Fibroblast of lung (primary cell): ENCODE results near the gene MICOS13. TPM values are rescaled to one million over a fixed set of nuclear protein-coding genes. Genes with fewer than 3 reads are reported as not detected.
"Not testable (repeated sequence)": the region's sequence is repeated elsewhere in the genome, so short reads cannot be mapped to it uniquely, and the experiment has no call there.

Experiments
- DNase-seq, 2 donors: peaks; one replicate each; pipeline versions ENCODE4 v3.0.0 to v3.0.0-alpha.2; 2010; ENCODE audit warnings: low read depth in 2 of 2
- H2AFZ ChIP-seq: 2 replicates; pipeline ENCODE4 v1.5.1; 2012; ENCODE audit warnings: low read length, control low read depth, inconsistent platforms
- H3K27ac ChIP-seq: 2 replicates; pipeline ENCODE4 v1.5.1; 2011; ENCODE audit warnings: low read length, control low read depth; ENCODE audit not compliant: insufficient read depth
- H3K27me3 ChIP-seq: 2 replicates; pipeline ENCODE4 v1.5.1; 2011; ENCODE audit warnings: mild to moderate bottlenecking, low read length; ENCODE audit not compliant: control insufficient read depth, insufficient read depth
- H3K36me3 ChIP-seq: 2 replicates; pipeline ENCODE4 v1.5.1; 2011; ENCODE audit warnings: low read length; ENCODE audit not compliant: control insufficient read depth, insufficient read depth
- H3K4me1 ChIP-seq: 2 replicates; pipeline ENCODE4 v1.5.1; 2011; ENCODE audit warnings: low read length; ENCODE audit not compliant: control insufficient read depth, insufficient read depth; ENCODE audit errors: extremely low read depth
- H3K4me2 ChIP-seq: 2 replicates; pipeline ENCODE4 v1.5.1; 2011; ENCODE audit warnings: low read length, control low read depth; ENCODE audit not compliant: insufficient read depth; ENCODE audit errors: extremely low read depth
- H3K4me3 ChIP-seq, 4 experiments: fragments of 200-600 bp in 1 of 4; sonication (generic) in 1 of 4; replicated peaks in 1 of 4; 2 replicates each; pipeline ENCODE4 v1.5.1; 2011 to 2016; ENCODE audit warnings: low read length in 4 of 4, low read depth in 3 of 4, mild to moderate bottlenecking in 3 of 4, control low read depth in 2 of 4, inconsistent platforms in 1 of 4, mixed read lengths in 1 of 4; ENCODE audit not compliant: insufficient read depth in 1 of 4; ENCODE audit errors: control extremely low read depth in 1 of 4
- H3K79me2 ChIP-seq: 2 replicates; pipeline ENCODE4 v1.5.1; 2012; ENCODE audit warnings: mild to moderate bottlenecking, low read length, inconsistent platforms; ENCODE audit not compliant: control insufficient read depth, insufficient read depth
- H3K9ac ChIP-seq: 2 replicates; pipeline ENCODE4 v1.5.1; 2011; ENCODE audit warnings: mild to moderate bottlenecking, low read length, control low read depth; ENCODE audit not compliant: insufficient read depth
- H3K9me3 ChIP-seq: 2 replicates; pipeline ENCODE4 v1.5.1; 2012; ENCODE audit warnings: low read depth, low read length; ENCODE audit not compliant: control insufficient read depth, insufficient read depth
- H4K20me1 ChIP-seq: 2 replicates; pipeline ENCODE4 v1.5.1; 2011; ENCODE audit warnings: low read length; ENCODE audit not compliant: control insufficient read depth, insufficient read depth; ENCODE audit errors: extremely low read depth
- EZH2 ChIP-seq: IDR thresholded peaks from 2 replicates; pipeline ENCODE4 v1.5.1; 2012; ENCODE audit warnings: low read length, control low read depth, mild to moderate bottlenecking; ENCODE audit errors: missing control alignments
- polyA plus RNA-seq, 2 donors: library from polyadenylated mRNA; depleted of rRNA in 1 of 2; stranded (reverse) in 1 of 2; unstranded in 1 of 2; fragments of >200 nt; gene quantifications; 2 replicates each; pipeline ENCODE4 v1.2.1, GENCODE V29; 2011 to 2012; ENCODE audit warnings: missing spikeins in 1 of 2
- total RNA-seq: library from RNA; depleted of rRNA; stranded (reverse); fragments of >200 nt; gene quantifications from 2 replicates; pipeline ENCODE4 v1.2.1, GENCODE V29; 2014
- TF ChIP-seq, protein P1 (sequence below), 2 donors: IDR thresholded peaks in 1 of 2; conservative IDR thresholded peaks in 1 of 2; 1 replicate in 1 of 2; 2 replicates in 1 of 2; pipeline ENCODE4 v1.5.1; 2011 to 2012; ENCODE audit warnings: low read length in 2 of 2, control low read depth in 1 of 2, inconsistent platforms in 1 of 2, low read depth in 1 of 2, mild to moderate bottlenecking in 1 of 2

MICOS13 gene
- total and polyA plus RNA-seq, 2 donors (not counting 1 experiment from before 2014, with no cell fraction given): 20.8 to 73.5 TPM

DNA sequence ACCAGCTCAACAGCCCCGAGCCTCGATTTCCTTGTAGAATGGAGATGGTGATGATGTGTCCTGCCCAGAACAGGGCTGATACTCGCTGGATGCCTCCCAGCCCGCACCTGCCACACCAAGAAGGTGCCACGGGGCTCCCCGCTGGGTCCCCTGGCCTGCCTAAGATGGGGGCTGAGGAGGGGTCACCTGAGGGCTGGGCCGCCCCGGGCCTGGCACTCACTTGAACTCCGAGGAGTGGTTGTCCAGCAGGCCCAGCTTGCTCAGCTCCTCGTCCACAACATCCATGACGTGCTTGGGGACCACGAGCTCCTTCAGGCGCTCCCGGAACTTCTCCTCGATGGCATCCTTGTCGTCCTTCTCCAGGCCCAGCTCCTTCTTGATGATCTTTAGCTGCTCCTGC lies 25.2 kb upstream of the MICOS13 start:
- no peaks in the 10 kb centered on the region for H3K79me2 ChIP-seq
- H3K27ac ChIP-seq: no peak overlapping the region
- no peak overlapping the region for H3K4me2 ChIP-seq
- peaks cover 2% of the 10 kb centered on the region for H3K4me1 ChIP-seq
- H3K4me3 ChIP-seq: no peak overlapping the region
- TF ChIP-seq, protein P1, sequence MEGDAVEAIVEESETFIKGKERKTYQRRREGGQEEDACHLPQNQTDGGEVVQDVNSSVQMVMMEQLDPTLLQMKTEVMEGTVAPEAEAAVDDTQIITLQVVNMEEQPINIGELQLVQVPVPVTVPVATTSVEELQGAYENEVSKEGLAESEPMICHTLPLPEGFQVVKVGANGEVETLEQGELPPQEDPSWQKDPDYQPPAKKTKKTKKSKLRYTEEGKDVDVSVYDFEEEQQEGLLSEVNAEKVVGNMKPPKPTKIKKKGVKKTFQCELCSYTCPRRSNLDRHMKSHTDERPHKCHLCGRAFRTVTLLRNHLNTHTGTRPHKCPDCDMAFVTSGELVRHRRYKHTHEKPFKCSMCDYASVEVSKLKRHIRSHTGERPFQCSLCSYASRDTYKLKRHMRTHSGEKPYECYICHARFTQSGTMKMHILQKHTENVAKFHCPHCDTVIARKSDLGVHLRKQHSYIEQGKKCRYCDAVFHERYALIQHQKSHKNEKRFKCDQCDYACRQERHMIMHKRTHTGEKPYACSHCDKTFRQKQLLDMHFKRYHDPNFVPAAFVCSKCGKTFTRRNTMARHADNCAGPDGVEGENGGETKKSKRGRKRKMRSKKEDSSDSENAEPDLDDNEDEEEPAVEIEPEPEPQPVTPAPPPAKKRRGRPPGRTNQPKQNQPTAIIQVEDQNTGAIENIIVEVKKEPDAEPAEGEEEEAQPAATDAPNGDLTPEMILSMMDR (conservative IDR thresholded peaks at IDR 0.05 in 1 of 2, IDR thresholded peaks at IDR 0.05 in 1 of 2; ENCODE audit: low read depth in 1 of 2, low read length in 2 of 2): no peak
- TF ChIP-seq EZH2: no peak
- H3K9me3 ChIP-seq: no peaks in the 10 kb centered on the region
- H2AFZ ChIP-seq: no peak overlapping the region
- no peak overlapping the region for H3K9ac ChIP-seq
- H3K27me3 ChIP-seq: no peaks in the 10 kb centered on the region
- H4K20me1 ChIP-seq: no peaks in the 10 kb centered on the region
- DNase-seq: no peak
- peaks cover 38% of the 10 kb centered on the region for H3K36me3 ChIP-seq

GRCh38 chr19:5703819-5704818 lies 23.8 kb upstream of the MICOS13 start:
- H3K4me2 ChIP-seq: no peak overlapping the region
- no peak for DNase-seq
- no peaks in the 10 kb centered on the region for H4K20me1 ChIP-seq
- TF ChIP-seq, protein P1 (conservative IDR thresholded peaks at IDR 0.05 in 1 of 2, IDR thresholded peaks at IDR 0.05 in 1 of 2; ENCODE audit: low read depth in 1 of 2, low read length in 2 of 2): no peak
- no peak for TF ChIP-seq EZH2
- H3K9me3 ChIP-seq: no peaks in the 10 kb centered on the region
- peaks cover 2% of the 10 kb centered on the region for H3K4me1 ChIP-seq
- no peaks in the 10 kb centered on the region for H3K27me3 ChIP-seq
- no peak overlapping the region for H3K4me3 ChIP-seq
- no peak overlapping the region for H3K9ac ChIP-seq
- no peaks in the 10 kb centered on the region for H3K79me2 ChIP-seq
- H3K36me3 ChIP-seq: peaks cover 41% of the 10 kb centered on the region
- no peak overlapping the region for H3K27ac ChIP-seq
- H2AFZ ChIP-seq: no peak overlapping the region

DNA sequence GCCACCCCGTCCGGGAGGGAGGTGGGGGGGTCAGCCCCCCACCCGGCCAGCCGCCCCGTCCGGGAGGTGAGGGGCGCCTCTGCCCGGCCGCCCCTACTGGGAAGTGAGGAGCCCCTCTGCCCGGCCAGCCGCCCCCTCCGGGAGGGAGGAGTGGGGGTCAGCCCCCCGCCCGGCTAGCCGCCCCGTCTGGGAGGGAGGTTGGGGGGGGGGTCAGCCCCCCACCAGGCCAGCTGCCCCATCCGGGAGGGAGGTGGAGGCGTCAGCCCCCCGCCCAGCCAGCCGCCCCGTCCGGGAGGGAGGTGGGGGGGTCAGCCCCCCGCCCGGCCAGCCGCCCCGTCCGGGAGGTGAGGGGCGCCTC lies 21.7 kb upstream of the MICOS13 start:
- H2AFZ ChIP-seq, H3K27me3 ChIP-seq, H3K4me1 ChIP-seq, H4K20me1 ChIP-seq, H3K9ac ChIP-seq, DNase-seq, H3K9me3 ChIP-seq, H3K27ac ChIP-seq, H3K4me2 ChIP-seq, H3K4me3 ChIP-seq, H3K79me2 ChIP-seq: not testable (repeated sequence)
- H3K36me3 ChIP-seq: peaks cover 42% of the 10 kb centered on the region
